GM19468 (cell line): ENCODE data around the gene MYADML2.

ENCODE experiments used
- ATAC-seq: cut with Tn5 transposase; IDR thresholded peaks from one replicate; pipeline ENCODE4 v1.9.1; 2021; ENCODE audit warnings: mild to moderate bottlenecking, moderate library complexity, moderate number of reproducible peaks; ENCODE audit not compliant: unreplicated experiment; ENCODE audit errors: extremely low read depth

Gene MYADML2

GRCh38 chr17:81941484-81942166 is 5.4 kb downstream of the MYADML2 start:
- no peak for ATAC-seq

DNA sequence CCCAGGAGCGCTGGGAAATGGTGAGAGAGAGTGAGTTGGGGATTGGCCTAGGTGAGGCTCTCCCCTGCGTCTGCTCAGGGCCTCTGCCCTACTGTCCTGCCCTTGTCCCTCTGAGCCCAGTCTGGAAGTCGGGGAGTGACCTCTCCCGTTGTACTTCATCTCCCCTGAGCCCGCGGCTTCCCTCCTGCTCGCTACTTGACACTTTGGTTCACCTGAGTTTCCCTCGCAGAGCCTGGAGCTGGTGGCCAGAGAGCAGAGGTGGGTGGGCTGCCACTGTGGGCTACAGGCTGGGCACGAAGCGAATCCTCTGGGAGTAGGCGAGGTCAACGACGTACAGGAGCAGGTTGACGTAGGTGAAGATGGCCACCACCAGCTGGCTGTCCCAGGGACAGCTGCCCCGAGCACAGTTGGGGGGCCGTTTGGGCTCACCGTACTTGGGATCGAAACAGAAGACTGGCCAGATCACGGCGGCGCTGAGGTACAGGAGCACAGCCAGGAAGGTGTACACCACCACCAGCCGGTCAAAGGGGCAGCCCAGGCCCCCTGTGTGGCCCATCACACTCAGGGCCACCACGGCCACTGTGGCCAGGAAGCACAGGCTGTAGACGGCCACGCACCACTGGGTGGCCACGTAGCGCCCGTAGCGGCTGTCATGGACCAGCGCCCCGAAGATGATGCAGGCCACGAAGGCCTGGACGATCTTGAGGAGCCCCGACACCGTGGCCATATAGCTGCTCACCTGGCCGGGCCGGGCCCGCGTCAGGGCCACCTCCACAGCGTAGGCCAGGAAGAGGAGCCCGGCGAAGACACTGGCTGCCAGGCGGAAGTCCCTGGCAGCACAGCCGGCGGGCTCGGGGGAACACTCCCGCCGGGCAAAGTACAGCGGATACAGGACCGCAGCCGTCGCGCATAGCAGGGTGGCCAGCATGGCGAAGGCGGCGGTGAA is 6.2 kb downstream of the MYADML2 start:
- no peak for ATAC-seq

DNA sequence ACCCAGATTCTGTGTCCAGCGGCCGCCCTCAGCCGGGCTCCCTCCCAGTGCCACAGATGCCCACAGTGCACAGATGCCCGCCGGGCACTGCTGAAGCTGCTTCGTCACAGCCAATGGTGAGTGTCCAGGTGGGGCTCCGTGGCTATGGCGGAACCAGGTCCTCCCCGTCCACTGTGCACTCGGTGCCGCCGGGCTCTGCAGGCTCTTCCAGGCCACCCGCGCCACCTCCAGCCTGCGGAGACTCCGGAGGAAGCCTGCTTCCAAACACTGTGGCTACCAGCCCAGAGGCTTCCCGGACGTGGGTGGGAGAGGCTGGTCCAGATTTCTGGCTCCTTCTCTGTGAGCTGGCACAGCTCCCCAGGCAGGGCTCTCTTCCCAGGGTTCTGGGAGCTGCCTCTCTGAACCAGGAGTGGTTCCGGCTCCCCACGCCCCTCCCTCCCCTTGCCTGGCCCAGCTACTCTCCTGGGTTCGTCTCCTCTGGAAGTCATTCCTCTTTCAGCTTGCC is 7.1 kb downstream of the MYADML2 start:
- ATAC-seq, result no peak

DNA sequence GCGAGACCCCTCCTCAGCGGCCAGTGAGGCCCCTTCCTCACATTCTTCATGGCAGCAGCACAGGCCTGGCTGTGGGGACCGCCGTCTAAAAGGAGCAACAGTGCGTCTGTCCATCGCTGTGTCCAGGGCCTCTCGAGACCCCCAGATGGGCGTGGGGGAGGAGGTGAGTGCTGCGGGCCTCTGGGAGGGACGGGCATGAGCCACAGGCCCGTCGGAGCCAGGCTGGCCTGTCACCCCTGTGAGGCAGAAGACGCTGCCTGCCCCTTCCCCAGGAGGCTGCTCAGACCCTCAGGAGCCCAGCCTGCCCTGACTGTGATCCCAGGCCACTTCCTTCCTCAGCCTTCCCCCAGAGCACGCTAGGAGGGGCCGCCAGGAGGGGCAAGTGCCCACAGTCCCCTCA is 7.8 kb downstream of the MYADML2 start:
- no peak for ATAC-seq

- ATAC-seq, result no peak
Observed at GRCh38 chr17:81935709-81936084, 11.3 kb downstream of the MYADML2 start.

DNA sequence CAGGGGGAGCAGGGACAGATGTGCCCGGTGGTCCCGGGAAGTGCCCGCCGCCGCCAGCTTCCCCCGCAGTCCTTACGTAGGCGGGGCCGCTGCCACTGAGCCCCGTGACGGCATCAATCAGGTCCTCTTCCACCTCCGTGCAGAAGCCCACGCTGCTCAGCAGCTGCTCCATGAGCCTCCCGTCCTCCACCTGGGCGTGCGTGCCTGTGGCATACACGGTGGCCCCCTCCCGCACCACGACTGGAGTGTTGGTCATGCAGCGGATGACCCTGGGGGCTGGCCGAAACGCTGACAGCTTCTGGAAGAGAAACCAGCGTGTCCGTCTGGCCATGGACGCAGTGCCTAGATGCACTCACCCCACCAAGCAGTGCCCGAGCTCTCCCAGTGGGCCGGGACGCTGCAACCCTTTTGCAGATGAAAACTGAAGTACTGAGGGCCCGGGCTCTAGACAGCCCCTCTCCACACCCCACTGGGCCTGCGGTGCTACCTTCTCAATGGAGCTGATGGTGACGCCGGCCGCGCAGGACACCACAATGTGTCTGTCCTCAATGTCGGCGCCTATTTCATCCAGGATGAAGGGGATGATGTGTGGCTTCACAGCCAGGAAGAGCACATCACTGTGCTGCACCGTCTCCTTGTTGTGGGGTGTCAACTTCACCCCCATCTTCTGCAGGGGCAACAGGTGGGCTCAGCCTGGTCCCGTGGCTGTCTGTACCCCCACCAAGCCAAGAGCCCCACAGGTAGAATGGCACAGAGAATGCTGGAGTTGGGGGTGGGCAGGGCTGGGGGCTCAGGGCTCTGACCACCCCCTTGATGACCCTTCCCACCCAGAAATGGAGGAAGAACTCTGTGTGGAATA is 12.0 kb downstream of the MYADML2 start:
- ATAC-seq, result no peak

GRCh38 chr17:81934098-81934757 is 12.8 kb downstream of the MYADML2 start:
- ATAC-seq, result no peak

DNA sequence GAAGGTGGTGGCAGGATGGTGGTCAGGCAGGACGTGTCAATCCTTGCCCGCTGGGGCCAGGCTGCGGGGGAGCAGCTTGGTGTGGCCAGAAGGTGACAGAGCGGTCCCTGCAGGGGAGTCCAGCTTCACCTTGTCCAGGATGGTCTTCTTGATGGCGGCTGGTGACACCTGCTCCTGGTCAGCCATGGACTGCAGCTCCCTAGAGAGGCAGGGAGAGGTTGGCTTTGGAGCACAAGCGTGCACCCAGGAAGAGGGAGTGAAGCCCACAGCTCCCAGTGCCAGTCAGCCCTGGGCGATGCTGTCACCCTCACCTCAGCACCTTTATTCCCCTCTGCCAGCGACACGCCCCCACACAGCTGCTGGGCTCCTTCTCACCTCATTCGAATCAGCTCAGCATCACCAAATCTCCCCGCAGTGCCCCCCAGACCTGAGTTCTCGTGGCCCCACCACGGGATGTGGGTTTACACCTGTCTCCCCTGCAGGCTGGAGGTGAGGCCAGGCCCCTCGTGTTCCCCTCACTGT is 13.8 kb downstream of the MYADML2 start:
- no peak for ATAC-seq

- ATAC-seq, result no peak
Observed at GRCh38 chr17:81932333-81932983, 14.6 kb downstream of the MYADML2 start.

DNA sequence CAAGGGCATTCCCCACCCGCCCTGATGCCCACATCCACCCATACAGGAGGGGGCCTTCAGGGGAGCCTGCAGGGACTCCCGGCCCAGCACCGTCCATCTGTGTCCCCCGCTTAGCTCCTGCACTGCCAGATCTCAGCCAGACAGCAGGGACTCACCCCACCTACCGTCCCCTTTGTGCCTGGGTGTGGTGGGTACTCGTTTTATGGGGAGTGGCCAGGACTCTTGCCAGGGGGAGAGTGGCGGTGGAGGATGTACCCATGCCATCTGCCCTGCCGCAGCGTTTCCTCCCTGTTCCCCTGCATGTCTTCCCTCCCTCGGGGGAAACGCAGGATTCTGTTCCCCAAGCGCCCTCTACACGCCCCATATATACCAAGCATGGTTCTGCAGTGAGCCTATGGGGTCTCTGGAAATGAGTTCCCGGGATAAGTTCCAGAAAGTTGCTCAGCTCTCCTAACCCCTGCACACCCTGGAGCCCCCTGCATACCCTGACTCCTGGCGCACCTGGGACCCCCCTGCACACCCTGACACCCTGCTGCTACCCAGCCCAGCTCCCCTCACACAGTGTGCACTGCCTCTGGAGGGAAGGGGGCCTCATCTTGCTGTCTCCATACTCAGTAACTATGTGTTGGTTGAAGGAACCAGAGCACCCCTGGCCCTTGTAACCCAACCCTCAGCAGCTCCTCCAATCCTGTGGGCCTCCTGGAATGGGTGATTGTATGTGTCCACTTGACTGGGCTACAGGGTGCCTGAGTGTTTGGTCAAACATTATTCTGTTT is 15.3 kb downstream of the MYADML2 start:
- ATAC-seq, result no peak

DNA sequence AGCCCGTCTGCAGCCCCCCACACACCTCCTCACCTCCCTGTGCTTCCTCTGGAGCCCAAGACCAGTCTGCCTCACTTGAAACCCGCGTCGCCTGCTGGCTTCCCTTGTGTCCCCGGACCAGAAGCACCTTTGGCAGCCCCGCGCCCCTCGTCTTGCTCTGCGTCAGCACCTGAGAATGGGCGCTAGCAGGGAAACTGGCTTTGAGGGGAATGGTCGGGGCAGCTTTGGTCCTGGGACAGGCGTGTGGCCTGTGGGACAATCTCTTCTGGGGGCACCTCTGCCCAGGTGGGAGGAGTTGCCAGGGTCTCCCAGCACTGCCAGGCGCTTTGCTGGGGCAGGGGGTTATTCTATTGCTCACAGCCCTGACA is 15.9 kb downstream of the MYADML2 start:
- ATAC-seq, result no peak

DNA sequence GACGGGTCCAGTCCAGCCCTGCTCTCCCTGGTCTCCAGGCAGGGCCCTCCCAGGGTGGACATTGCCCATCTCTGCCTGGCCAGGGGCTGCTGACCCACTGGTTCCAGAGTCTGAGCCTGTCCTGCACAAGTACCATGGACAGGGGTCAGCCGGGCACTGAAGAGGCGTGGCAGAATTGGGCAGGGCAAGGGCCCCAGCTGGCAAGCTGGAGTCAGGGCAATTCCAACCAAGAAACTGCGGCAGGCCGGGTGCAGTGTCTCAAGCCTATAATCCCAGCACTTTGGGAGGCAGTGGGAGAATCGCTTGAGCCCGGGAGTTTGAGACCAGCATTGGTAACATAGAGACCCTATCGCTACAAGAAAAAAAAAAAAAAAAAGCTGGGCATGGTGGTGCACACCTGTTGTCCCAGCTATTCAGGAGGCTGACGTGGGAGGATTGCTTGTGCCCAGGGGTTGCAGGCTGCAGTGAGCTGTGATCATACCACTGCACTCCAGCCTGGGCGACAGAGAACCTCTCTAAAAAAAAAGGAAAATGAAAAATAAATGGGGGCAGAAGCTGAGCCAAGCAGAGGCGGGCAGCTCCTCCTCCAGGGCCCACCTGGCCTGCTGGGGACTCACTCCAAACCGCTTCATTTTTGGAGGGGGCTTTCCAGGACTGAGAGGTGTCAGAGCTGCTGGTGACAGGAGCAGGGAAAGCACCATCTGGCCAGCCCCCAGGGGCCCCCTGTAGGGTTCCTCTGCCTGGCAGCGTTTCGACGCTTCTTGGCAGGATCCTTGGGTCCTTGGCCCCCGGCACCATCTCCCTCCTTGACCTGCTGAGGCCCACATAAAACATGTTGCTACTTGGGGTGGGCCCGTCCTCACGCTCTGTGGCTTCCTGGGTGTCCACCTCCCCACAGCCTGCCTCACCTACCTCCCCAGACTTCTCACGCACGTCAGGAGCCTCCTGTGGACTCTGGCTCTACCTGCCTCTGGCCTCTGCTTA is 16.6 kb downstream of the MYADML2 start:
- no peak for ATAC-seq

DNA sequence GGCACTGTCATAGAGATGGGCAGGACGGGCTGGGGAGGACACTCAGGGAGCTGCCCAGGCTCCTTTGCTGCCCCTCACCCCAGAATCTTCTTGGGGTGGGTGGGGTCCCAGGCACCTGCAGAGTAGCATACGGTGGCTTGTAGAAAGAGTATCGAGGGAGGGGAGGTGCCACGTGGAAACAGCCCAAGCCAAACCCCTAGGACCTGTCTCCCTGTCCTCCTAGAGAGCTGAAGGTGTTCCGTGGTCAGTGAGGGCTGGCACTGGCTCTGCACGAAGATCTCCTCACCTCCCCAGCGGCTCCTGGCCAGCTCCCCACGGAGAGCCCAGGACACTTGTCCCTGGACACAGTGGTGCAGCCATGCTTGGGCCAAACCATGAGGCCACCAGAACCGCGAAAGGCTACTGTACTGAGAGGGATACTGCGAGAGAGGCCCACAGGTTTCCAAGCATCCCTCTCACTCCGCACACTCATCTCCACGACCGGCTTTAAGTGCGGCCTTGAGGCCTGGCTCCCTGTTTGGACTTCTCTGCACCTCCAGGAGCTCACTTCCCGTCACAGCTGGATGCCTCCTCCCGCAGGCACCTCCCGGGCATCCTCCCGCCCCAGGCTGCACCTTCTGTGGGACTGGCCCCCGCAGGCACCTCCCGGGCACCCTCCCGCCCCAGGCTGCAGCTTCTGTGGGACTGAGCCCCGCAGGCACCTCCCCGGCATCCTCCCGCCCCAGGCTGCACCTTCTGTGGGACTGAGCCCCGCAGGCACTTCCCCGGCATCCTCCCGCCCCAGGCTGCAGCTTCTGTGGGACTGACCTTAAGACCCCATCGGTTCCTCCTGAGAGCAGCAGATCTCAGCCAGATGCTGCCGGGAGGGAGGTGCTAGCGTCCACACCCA is 17.5 kb downstream of the MYADML2 start:
- ATAC-seq, result no peak

DNA sequence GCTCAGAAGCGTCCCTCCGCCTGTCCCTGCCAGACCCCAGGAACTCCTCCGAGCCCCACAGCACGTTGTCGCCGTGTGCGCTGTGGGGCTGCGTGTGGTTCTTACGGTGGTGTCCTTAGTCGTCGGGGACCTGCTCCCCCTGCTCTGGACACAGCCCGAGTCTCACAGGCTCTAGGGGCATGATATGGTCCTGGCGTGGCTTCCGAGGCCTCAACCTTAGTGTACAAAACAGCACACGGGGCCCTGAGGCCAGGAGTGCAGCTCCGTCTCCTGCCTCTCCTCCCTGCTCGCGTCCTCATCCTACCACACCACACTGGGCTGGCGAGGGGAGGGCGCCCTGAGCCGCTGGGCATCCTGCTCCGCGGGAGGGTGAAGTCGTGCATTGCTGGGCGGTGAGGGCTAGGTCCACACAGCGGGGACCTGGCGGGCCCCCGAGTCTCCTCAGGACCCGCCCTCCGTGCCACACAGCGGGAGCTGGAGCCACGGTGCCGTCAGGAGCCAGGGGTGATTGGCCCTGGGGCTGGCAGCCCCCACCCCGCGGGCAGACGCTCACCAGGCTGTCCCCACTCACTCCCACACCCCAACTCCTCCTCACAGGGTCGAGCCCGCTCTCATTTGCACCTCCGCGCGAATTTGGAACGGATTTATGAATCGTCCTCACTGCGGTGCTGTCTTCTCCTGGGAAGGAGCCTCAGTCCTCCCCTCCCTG is 18.3 kb downstream of the MYADML2 start:
- no peak for ATAC-seq

DNA sequence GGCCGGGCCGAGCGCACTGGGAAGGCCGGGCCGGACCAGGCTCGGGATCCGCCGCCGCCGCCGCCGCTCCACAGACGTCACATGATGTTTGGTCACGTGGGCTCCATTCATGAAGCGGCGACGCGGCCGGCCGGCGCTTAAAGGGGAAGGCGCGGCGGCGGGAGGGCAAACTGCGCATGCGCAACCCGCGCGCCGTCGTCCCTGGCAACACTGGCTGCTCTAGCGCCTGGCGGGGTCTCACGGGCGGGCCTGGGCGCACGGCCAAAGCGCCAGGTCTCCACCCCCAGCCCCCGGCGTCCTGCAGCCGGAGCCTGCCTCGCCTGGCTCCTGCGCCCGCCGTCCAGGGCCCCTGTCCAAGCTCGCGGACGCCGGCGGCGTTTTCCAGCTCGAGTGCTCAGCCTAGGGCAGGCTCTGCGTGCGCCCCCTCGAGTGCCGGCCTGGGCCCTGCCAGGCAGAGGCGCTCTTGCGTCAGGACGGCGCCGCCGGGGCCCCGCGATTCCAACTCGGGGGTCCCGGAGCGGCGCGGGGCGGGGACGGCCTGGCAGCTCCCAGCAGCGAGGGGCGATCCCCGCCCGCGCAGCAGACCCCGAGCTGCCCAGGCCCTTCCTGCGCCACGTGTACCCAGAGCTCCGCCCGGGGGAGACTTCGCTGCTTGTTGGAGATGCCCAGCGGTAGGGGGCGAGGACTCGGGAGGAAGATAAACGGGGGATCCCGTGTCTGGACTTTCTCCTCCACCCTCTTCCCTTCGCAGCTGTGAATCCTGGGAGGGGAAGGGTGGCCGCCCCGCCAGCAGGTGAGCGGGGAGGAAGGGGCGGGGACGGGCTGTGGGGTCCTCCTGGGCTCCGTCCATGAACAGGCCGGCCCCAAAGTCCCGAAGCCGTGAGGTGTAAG is 19.1 kb downstream of the MYADML2 start, which contains the start of gene MAFG:
MAFG (minus strand) TSS at position 83 of the 891 bp plus-strand sequence. CDS start 4,550 bp downstream, outside the sequence.
- ATAC-seq, result peak; percentile 33
